H9 (cell line): ENCODE measurements around the gene UBE2D2. TPM values are rescaled to one million over a fixed set of nuclear protein-coding genes. Genes with fewer than 3 reads are reported as not detected.

Source experiments
- DNase-seq: peaks from one replicate; pipeline ENCODE4 v3.0.0-alpha.2; 2017
- H2AFZ ChIP-seq: one replicate; pipeline ENCODE4 v1.6.1; 2013; ENCODE audit warnings: mild to moderate bottlenecking, low read length, control low read depth, moderate library complexity
- H2AK5ac ChIP-seq: 2 replicates; pipeline ENCODE4 v1.6.1; 2013; ENCODE audit warnings: low read length, control low read depth, mixed read lengths; ENCODE audit not compliant: insufficient read length
- H2BK120ac ChIP-seq: one replicate; pipeline ENCODE4 v1.6.1; 2013; ENCODE audit warnings: low read depth, mild to moderate bottlenecking, low read length, control low read depth, inconsistent platforms; ENCODE audit not compliant: poor library complexity, severe bottlenecking
- H2BK12ac ChIP-seq: 2 replicates; pipeline ENCODE4 v1.6.1; 2013; ENCODE audit warnings: low read length, control low read depth, mixed read lengths, low read depth; ENCODE audit not compliant: insufficient read length
- H2BK15ac ChIP-seq: 2 replicates; pipeline ENCODE4 v1.6.1; 2013; ENCODE audit warnings: low read depth, low read length, control low read depth
- H2BK20ac ChIP-seq: one replicate; pipeline ENCODE4 v1.6.1; 2013; ENCODE audit warnings: low read depth, mild to moderate bottlenecking, low read length, control low read depth, inconsistent platforms; ENCODE audit not compliant: poor library complexity, severe bottlenecking
- H2BK5ac ChIP-seq: 2 replicates; pipeline ENCODE4 v1.6.1; 2013; ENCODE audit warnings: low read length, control low read depth, mixed read lengths; ENCODE audit not compliant: insufficient read length
- H3K14ac ChIP-seq: 2 replicates; pipeline ENCODE4 v1.6.1; 2013; ENCODE audit warnings: low read length, control low read depth; ENCODE audit not compliant: insufficient read depth
- H3K18ac ChIP-seq: 2 replicates; pipeline ENCODE4 v1.6.1; 2013; ENCODE audit warnings: low read depth, mild to moderate bottlenecking, mixed read lengths, low read length, control low read depth; ENCODE audit not compliant: insufficient read length
- H3K23ac ChIP-seq: 2 replicates; pipeline ENCODE4 v1.6.1; 2013; ENCODE audit warnings: low read length, control low read depth, mixed read lengths, low read depth; ENCODE audit not compliant: insufficient read length
- H3K23me2 ChIP-seq: 2 replicates; pipeline ENCODE4 v1.6.1; 2013; ENCODE audit warnings: low read depth, mild to moderate bottlenecking, mixed read lengths, low read length, control low read depth; ENCODE audit not compliant: insufficient read length, poor library complexity, severe bottlenecking
- H3K27ac ChIP-seq: 2 replicates; pipeline ENCODE4 v1.5.1; 2013; ENCODE audit warnings: low read length, control low read depth, mixed read lengths, low read depth; ENCODE audit not compliant: insufficient read length
- H3K27me3 ChIP-seq: 2 replicates; pipeline ENCODE4 v1.6.1; 2013; ENCODE audit warnings: low read length, control low read depth, inconsistent platforms; ENCODE audit not compliant: insufficient read depth
- H3K4ac ChIP-seq: 2 replicates; pipeline ENCODE4 v1.6.1; 2013; ENCODE audit warnings: low read depth, mild to moderate bottlenecking, control low read depth, inconsistent platforms, low read length, moderate library complexity
- H3K4me1 ChIP-seq: 2 replicates; pipeline ENCODE4 v1.6.1; 2013; ENCODE audit warnings: low read length, control low read depth, inconsistent platforms; ENCODE audit not compliant: insufficient read depth
- H3K4me2 ChIP-seq: 2 replicates; pipeline ENCODE4 v1.6.1; 2013; ENCODE audit warnings: low read length, control low read depth, mixed read lengths; ENCODE audit not compliant: insufficient read length, insufficient read depth
- H3K56ac ChIP-seq: 2 replicates; pipeline ENCODE4 v1.6.1; 2013; ENCODE audit warnings: low read depth, mild to moderate bottlenecking, mixed read lengths, low read length, control low read depth; ENCODE audit not compliant: insufficient read length
- H3K79me1 ChIP-seq: 2 replicates; pipeline ENCODE4 v1.6.1; 2013; ENCODE audit warnings: low read depth, mild to moderate bottlenecking, moderate library complexity, low read length, control low read depth, inconsistent platforms; ENCODE audit not compliant: insufficient read depth, poor library complexity, severe bottlenecking
- H3K79me2 ChIP-seq: 2 replicates; pipeline ENCODE4 v1.6.1; 2013; ENCODE audit warnings: low read length, control low read depth, inconsistent platforms; ENCODE audit not compliant: insufficient read depth
- H3K9ac ChIP-seq: 2 replicates; pipeline ENCODE4 v1.6.1; 2013; ENCODE audit warnings: low read length, control low read depth, mixed read lengths; ENCODE audit not compliant: insufficient read length; ENCODE audit errors: extremely low read depth
- H3K9me3 ChIP-seq: one replicate; pipeline ENCODE4 v1.6.1; 2013; ENCODE audit warnings: low read depth, low read length, inconsistent platforms; ENCODE audit not compliant: control insufficient read depth
- H3T11ph ChIP-seq: one replicate; pipeline ENCODE4 v1.6.1; 2013; ENCODE audit warnings: mild to moderate bottlenecking, low read length, control low read depth, inconsistent platforms
- H4K20me1 ChIP-seq: one replicate; pipeline ENCODE4 v1.6.1; 2013; ENCODE audit not compliant: control insufficient read depth, insufficient read length, insufficient read depth
- H4K5ac ChIP-seq: 2 replicates; pipeline ENCODE4 v1.6.1; 2013; ENCODE audit warnings: low read depth, mild to moderate bottlenecking, mixed read lengths, low read length, control low read depth; ENCODE audit not compliant: insufficient read length
- H4K8ac ChIP-seq: replicated peaks from 2 replicates; pipeline ENCODE4 v1.6.1; 2013; ENCODE audit warnings: low read length, control low read depth, mixed read lengths, low read depth; ENCODE audit not compliant: insufficient read length
- H4K91ac ChIP-seq: 2 replicates; pipeline ENCODE4 v1.6.1; 2013; ENCODE audit warnings: low read depth, mild to moderate bottlenecking, moderate library complexity, mixed read lengths, low read length, control low read depth; ENCODE audit not compliant: insufficient read length
- H3K27ac Mint-ChIP-seq, 3 experiments: 2 replicates in 2 of 3; 3 replicates in 1 of 3; pipeline ENCODE4 v1.8.0; 2020 to 2021; ENCODE audit warnings: mixed read lengths in 3 of 3, mild to moderate bottlenecking in 1 of 3, moderate library complexity in 1 of 3
- H3K27me3 Mint-ChIP-seq: 2 replicates; pipeline ENCODE4 v1.8.0; 2021; ENCODE audit warnings: low read depth, mild to moderate bottlenecking, moderate library complexity, mixed read lengths
- H3K36me3 Mint-ChIP-seq, 3 experiments: 2 replicates in 2 of 3; 3 replicates in 1 of 3; pipeline ENCODE4 v1.8.0; 2020 to 2021; ENCODE audit warnings: low read depth in 3 of 3, mixed read lengths in 3 of 3; ENCODE audit not compliant: insufficient read depth in 1 of 3
- H3K4me1 Mint-ChIP-seq, 2 experiments: 2 replicates each; pipeline ENCODE4 v1.8.0; 2020; ENCODE audit warnings: mixed read lengths in 2 of 2
- H3K4me3 Mint-ChIP-seq, 2 experiments: 2 replicates in 1 of 2; 3 replicates in 1 of 2; pipeline ENCODE4 v1.8.0; 2020 to 2021; ENCODE audit warnings: mild to moderate bottlenecking in 2 of 2, mixed read lengths in 2 of 2, moderate library complexity in 1 of 2
- H3K9me3 Mint-ChIP-seq, 2 experiments: 2 replicates in 1 of 2; 3 replicates in 1 of 2; pipeline ENCODE4 v1.8.0; 2020; ENCODE audit warnings: mild to moderate bottlenecking in 2 of 2, mixed read lengths in 2 of 2, moderate library complexity in 1 of 2
- CTCF ChIP-seq: fragments of 200-600 bp; sonication (generic); conservative IDR thresholded peaks from 3 replicates; pipeline ENCODE4 v1.8.0; 2021; ENCODE audit warnings: antibody characterized with exemption, mild to moderate bottlenecking
- WGBS: extraction: QIAGEN DNeasy Blood & Tissue Kit; methylation state at CpG from one replicate; pipeline ENCODE4 v1.1.7; 2013; ENCODE audit warnings: missing lambda C conversion rate, low lambda C conversion rate, mixed read lengths; ENCODE audit not compliant: insufficient read length; ENCODE audit errors: extremely low coverage; 5-methylcytosine and 5-hydroxymethylcytosine counted together
- total RNA-seq: library from RNA; stranded (reverse); gene quantifications from 2 replicates; pipeline ENCODE4 v1.2.1, GENCODE V29; 2021

Gene UBE2D2
- total RNA-seq, 1 experiment from 2014 or later: 236 TPM

GRCh38 chr5:139636975-139637408, 75.9 kb downstream of the UBE2D2 start:
- Histone ChIP-seq H3K4me1 (peaks cover 29% of the 10 kb centered on the region; the same call in 1 of the 2 replicates), H4K8ac (no peak overlapping the region), H2AFZ (no peak overlapping the region), H3K14ac (no peak overlapping the region; the same call in 1 of the 2 replicates), H2BK15ac (no peak overlapping the region), H3K27me3 (no peaks in the 10 kb centered on the region), H4K20me1 (no peaks in the 10 kb centered on the region), H3K4ac (no peak overlapping the region), H3K56ac (no peak overlapping the region), H2BK12ac (no peak overlapping the region), H3T11ph (no peak overlapping the region), H3K27ac (no peak overlapping the region), H3K79me1 (no peaks in the 10 kb centered on the region), H3K79me2 (no peaks in the 10 kb centered on the region), H2BK5ac (no peak overlapping the region), H4K5ac (no peak overlapping the region), H3K9ac (no peak overlapping the region), H2BK120ac (no peak overlapping the region), H3K4me2 (peak overlapping the region; percentile 56), H2BK20ac (no peak overlapping the region), H3K9me3 (no peaks in the 10 kb centered on the region), H3K23me2 (no peaks in the 10 kb centered on the region), H3K23ac (no peak overlapping the region), H4K91ac (no peak overlapping the region), H3K18ac (no peak overlapping the region), H2AK5ac (no peak overlapping the region)
- peaks cover 13% of the 10 kb centered on the region for H3K27me3 Mint-ChIP-seq
- H3K9me3 Mint-ChIP-seq: no peaks in the 10 kb centered on the region; a peak in 1 of 5 replicates
- peaks cover 66 to 76% of the 10 kb centered on the region in 2 experiments for H3K4me1 Mint-ChIP-seq
- WGBS: no CpG with 5 or more reads among the region's 6 CpGs
- DNase-seq: no peak
- peak overlapping the region; percentile 49 to 55 for H3K4me3 Mint-ChIP-seq
- no peak for TF ChIP-seq CTCF
- no peak overlapping the region; a peak in 1 of 7 replicates for H3K27ac Mint-ChIP-seq
- H3K36me3 Mint-ChIP-seq: no peaks in the 10 kb centered on the region; a peak in 2 of 7 replicates
